Esophagus mucosa (tissue), 1 donor: ENCODE data around the gene MYO18B. TPM values are rescaled to one million over a fixed set of nuclear protein-coding genes. Genes with fewer than 3 reads are reported as not detected.
A peak's percentile ranks its signal among the peaks of the same experiment; 100 is the strongest.

ENCODE experiments used
- ATAC-seq: fragments of 200-7000 bp; cut with Tn5 transposase; one replicate; pipeline ENCODE4 v1.9.1; 2020
- total RNA-seq: library from RNA; stranded (reverse); gene quantifications from one replicate; pipeline ENCODE4 v1.2.4, GENCODE V29; 2023
- donor health status: DM: yes; HTN: yes; CAD: no.

Gene MYO18B, protein sequence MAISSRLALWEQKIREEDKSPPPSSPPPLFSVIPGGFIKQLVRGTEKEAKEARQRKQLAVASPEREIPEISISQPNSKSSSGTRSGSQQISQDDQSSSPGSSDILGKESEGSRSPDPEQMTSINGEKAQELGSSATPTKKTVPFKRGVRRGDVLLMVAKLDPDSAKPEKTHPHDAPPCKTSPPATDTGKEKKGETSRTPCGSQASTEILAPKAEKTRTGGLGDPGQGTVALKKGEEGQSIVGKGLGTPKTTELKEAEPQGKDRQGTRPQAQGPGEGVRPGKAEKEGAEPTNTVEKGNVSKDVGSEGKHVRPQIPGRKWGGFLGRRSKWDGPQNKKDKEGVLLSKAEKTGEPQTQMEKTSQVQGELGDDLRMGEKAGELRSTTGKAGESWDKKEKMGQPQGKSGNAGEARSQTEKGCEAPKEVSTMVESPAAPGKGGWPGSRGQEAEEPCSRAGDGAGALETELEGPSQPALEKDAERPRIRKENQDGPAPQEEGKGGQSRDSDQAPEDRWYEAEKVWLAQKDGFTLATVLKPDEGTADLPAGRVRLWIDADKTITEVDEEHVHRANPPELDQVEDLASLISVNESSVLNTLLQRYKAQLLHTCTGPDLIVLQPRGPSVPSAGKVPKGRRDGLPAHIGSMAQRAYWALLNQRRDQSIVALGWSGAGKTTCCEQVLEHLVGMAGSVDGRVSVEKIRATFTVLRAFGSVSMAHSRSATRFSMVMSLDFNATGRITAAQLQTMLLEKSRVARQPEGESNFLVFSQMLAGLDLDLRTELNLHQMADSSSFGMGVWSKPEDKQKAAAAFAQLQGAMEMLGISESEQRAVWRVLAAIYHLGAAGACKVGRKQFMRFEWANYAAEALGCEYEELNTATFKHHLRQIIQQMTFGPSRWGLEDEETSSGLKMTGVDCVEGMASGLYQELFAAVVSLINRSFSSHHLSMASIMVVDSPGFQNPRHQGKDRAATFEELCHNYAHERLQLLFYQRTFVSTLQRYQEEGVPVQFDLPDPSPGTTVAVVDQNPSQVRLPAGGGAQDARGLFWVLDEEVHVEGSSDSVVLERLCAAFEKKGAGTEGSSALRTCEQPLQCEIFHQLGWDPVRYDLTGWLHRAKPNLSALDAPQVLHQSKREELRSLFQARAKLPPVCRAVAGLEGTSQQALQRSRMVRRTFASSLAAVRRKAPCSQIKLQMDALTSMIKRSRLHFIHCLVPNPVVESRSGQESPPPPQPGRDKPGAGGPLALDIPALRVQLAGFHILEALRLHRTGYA (N-terminal part only)
- total RNA-seq, result 0.16 TPM

- ATAC-seq, result no peak
Measured at GRCh38 chr22:25741692-25742626, at the start of gene MYO18B. TSS of gene MYO18B (plus strand) at chr22:25742188. CDS start at chr22:25761093, 18,905 bp downstream.

- no peak for ATAC-seq
Measured at GRCh38 chr22:25692397-25693267, 49.4 kb upstream of the MYO18B start.

GRCh38 chr22:25693268-25693565 is 48.8 kb upstream of the MYO18B start:
- ATAC-seq, result no peak

DNA sequence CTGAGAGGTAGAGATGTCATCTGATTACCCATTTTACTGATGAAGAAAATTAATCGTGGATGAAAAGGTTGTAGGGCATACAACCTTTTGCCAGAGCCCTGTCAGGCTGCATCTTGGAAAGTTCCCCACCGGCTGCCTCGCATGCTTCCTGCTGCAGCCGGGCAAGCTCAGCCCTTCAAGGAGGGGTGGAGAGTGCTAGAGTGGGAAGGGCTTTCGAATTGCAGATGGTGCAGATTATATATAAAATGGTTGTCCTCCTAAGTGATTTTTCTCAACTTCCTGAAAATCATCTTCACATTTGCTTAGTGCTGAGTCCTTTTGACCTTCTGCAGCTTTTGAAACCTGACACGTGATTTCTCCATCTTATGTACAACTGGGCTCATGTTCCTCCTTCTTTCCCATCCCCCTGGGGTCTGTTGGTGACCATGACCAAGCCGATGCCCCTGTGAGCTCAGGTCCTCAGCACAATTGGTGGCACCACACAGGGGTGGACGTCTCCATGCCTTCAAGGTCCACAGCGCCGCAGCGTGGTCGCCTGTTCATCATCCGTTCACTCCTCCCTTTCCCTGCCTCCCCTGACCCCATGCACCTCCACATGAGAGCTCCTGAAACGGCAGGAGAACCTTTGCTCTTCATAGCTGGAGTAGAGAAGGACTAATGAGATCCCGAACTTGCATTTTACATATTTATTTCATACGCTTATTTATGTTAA is 47.6 kb upstream of the MYO18B start:
- ATAC-seq, result no peak

DNA sequence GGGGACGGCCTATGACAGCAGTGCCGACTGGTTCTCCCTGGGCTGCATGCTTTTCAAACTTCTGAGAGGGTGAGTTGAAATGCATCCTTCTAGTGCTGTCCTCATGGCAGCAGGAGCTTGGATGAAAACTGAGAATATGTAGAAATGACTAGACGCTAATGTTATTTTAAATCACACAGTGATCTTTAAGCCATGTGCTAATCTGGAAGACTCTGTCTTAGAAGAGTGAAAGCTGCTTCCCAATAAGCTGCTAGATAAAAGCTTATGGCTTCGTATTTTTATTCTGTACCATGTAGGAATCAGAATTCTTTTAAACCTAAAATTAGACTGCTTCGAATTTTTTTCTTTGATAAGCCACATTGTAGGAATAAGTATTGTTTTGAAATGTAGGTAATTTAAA is 46.8 kb upstream of the MYO18B start:
- ATAC-seq, result no peak

GRCh38 chr22:25696763-25697162 is 45.2 kb upstream of the MYO18B start:
- ATAC-seq, result no peak

GRCh38 chr22:25697181-25697664 is 44.8 kb upstream of the MYO18B start:
- no peak for ATAC-seq

- ATAC-seq, result no peak
Measured at GRCh38 chr22:25697978-25698377, 44.0 kb upstream of the MYO18B start.

DNA sequence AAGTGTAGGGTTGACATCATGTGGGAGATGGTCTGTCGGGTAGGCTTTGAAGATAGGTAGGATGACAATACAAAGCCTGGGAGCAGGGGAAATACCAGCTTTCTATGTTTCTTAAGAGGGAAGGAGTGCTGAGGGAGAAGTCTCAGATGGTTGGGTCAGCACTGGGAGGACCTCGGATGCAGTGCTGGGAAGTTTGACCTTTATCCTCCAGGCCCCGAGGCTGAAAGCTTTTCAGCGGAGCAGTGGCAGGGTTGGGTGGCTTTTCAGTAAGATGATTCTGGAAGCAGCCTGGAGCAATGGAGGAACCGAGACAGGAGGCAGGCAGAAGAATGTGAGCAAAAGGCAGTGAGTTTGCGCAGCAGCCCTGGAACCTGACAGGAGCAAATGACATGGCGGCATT is 43.5 kb upstream of the MYO18B start:
- no peak for ATAC-seq

GRCh38 chr22:25698978-25699377 is 43.0 kb upstream of the MYO18B start:
- ATAC-seq, result no peak

GRCh38 chr22:25701056-25701780 is 40.8 kb upstream of the MYO18B start:
- no peak for ATAC-seq

GRCh38 chr22:25702040-25702439 is 39.9 kb upstream of the MYO18B start:
- ATAC-seq, result no peak

GRCh38 chr22:25702571-25703167 is 39.3 kb upstream of the MYO18B start:
- peak; percentile 32 for ATAC-seq

GRCh38 chr22:25704701-25705100 is 37.3 kb upstream of the MYO18B start:
- ATAC-seq, result no peak

GRCh38 chr22:25706197-25706596 is 35.8 kb upstream of the MYO18B start:
- no peak for ATAC-seq

GRCh38 chr22:25708430-25708829 is 33.6 kb upstream of the MYO18B start:
- ATAC-seq, result peak; percentile 22

DNA sequence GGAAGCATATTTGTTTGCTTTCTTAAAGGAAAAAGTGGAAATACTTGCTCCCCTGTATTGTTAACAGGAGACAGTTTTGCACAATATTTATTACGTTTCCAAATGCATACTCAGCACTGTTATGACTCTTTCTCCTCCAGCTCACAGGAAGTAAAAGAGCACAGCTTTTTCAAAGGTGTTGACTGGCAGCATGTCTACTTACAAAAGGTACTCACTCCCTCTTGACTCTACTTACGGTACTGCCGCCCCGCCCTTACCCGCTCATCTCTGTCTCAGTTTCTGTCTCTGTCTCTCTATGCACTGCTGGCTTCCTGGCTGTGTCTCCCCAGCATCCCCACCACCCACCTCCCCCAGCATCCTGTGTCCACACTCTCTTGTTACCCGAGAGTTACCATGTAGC is 32.2 kb upstream of the MYO18B start:
- ATAC-seq, result peak; percentile 41

DNA sequence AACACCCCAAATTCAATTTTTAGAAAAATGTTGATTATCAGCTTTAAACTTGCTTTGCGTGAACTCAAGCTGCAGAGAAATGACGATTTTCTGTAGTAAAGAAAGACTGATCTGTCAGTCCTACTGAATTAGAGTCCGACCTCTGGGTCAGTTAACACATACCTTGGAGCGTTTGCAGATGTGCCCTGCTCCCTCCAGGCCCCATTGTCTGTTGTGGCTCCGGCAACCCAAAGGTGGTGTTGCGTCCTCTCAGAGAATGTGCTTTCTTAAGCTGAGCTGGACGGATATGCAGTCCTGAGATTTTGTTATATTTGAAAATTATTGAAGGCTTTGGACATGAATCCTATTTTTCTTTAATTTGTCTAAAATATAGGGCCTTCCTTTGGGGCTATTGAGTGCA is 31.5 kb upstream of the MYO18B start:
- no peak for ATAC-seq

DNA sequence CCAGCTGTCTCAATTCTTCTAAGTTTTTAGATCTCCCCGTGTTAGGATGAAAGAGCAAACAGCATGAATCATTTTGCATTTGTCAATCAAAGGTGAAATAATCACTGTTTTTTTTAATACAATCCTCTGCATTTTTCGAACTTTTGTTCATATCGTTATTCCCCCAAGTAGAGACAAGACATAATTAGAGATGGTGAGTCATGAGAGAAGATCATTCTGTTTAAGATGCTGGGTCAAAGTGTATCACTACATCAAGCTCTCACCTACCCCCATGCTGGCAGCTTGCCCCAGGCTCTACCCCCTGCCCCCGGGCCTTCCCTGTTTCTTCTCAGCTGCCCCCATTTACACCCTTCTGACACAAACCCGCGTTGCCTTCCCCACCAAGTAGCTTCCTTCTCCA is 30.5 kb upstream of the MYO18B start:
- ATAC-seq, result no peak
